Tongue (tissue), 2 donors: Measurements from ENCODE around the gene DCBLD1. TPM values are rescaled to one million over a fixed set of nuclear protein-coding genes. Genes with fewer than 3 reads are reported as not detected.

Experiments
- DNase-seq: peaks from one replicate; pipeline ENCODE4 v3.0.0-alpha.2; 2015
- total RNA-seq: library from RNA; depleted of rRNA; stranded (reverse); fragments of >200 nt; gene quantifications from one replicate; pipeline ENCODE4 v1.2.3, GENCODE V29; 2014

DCBLD1 gene
- total RNA-seq, 1 donor from 2014 or later = 9.9 TPM

- no peak for DNase-seq
Observed at GRCh38 chr6:117472667-117473066, 9.8 kb upstream of the DCBLD1 start.

GRCh38 chr6:117473401-117473800, 9.1 kb upstream of the DCBLD1 start:
- DNase-seq = no peak

- no peak for DNase-seq
Observed at GRCh38 chr6:117477988-117478852, 4.3 kb upstream of the DCBLD1 start.

GRCh38 chr6:117478853-117479231, 3.6 kb upstream of the DCBLD1 start:
- no peak for DNase-seq

GRCh38 chr6:117480651-117481050, 1.8 kb upstream of the DCBLD1 start:
- no peak for DNase-seq

- DNase-seq = no peak
Observed at GRCh38 chr6:117481278-117481925, 1.1 kb upstream of the DCBLD1 start.

- peak; percentile 2 for DNase-seq
Observed at GRCh38 chr6:117481926-117482239, 591 bp upstream of the DCBLD1 start.

- DNase-seq = peak; percentile 65
Observed at GRCh38 chr6:117483004-117483644, 650 bp downstream of the DCBLD1 start.

- DNase-seq = peak; percentile 42
Observed at GRCh38 chr6:117483645-117484016, 1.2 kb downstream of the DCBLD1 start.

- no peak for DNase-seq
Observed at GRCh38 chr6:117484052-117484646, 1.7 kb downstream of the DCBLD1 start.

- DNase-seq = no peak
Observed at GRCh38 chr6:117485433-117485832, 3.0 kb downstream of the DCBLD1 start.

GRCh38 chr6:117487821-117488220, 5.3 kb downstream of the DCBLD1 start:
- no peak for DNase-seq

- DNase-seq = no peak
Observed at GRCh38 chr6:117489003-117489402, 6.5 kb downstream of the DCBLD1 start.

GRCh38 chr6:117491916-117492315, 9.4 kb downstream of the DCBLD1 start:
- no peak for DNase-seq

GRCh38 chr6:117493470-117493869, 11.0 kb downstream of the DCBLD1 start:
- no peak for DNase-seq

- DNase-seq = no peak
Observed at GRCh38 chr6:117494283-117494682, 11.8 kb downstream of the DCBLD1 start.

- DNase-seq = no peak
Observed at GRCh38 chr6:117494694-117495318, 12.3 kb downstream of the DCBLD1 start.

- DNase-seq = no peak
Observed at GRCh38 chr6:117495425-117495824, 13.0 kb downstream of the DCBLD1 start.

GRCh38 chr6:117495869-117496268, 13.4 kb downstream of the DCBLD1 start:
- no peak for DNase-seq

- DNase-seq = no peak
Observed at GRCh38 chr6:117496383-117496990, 14.0 kb downstream of the DCBLD1 start.

GRCh38 chr6:117497237-117497636, 14.8 kb downstream of the DCBLD1 start:
- no peak for DNase-seq

GRCh38 chr6:117498159-117498558, 15.7 kb downstream of the DCBLD1 start:
- DNase-seq = no peak
